AG10803 (cell line): ENCODE data around the gene NARF.
"Not testable (repeated sequence)": the region's sequence is repeated elsewhere in the genome, so short reads cannot be mapped to it uniquely, and the experiment has no call there.

Experiments
- DNase-seq: peaks from one replicate; pipeline ENCODE4 v3.0.0; 2010; ENCODE audit warnings: low read depth
- H3K4me3 ChIP-seq: 2 replicates; pipeline ENCODE4 v1.5.1; 2011; ENCODE audit warnings: mild to moderate bottlenecking, low read length, control low read depth
- CTCF ChIP-seq: conservative IDR thresholded peaks from 2 replicates; pipeline ENCODE4 v1.5.1; 2011; ENCODE audit warnings: mild to moderate bottlenecking, low read length, control low read depth, inconsistent platforms

NARF gene

GRCh38 chr17:82505296-82505695 is 46.8 kb downstream of the NARF start:
- no peak overlapping the region for H3K4me3 ChIP-seq
- TF ChIP-seq CTCF: no peak
- no peak for DNase-seq

GRCh38 chr17:82506402-82506801 is 47.9 kb downstream of the NARF start:
- not testable (repeated sequence) for H3K4me3 ChIP-seq, DNase-seq

- TF ChIP-seq CTCF: no peak
- H3K4me3 ChIP-seq: no peak overlapping the region
- DNase-seq: no peak
Observed at GRCh38 chr17:82507631-82508175, 49.2 kb downstream of the NARF start.

GRCh38 chr17:82511642-82512041 is 53.1 kb downstream of the NARF start:
- not testable (repeated sequence) for H3K4me3 ChIP-seq, DNase-seq

- H3K4me3 ChIP-seq, DNase-seq: not testable (repeated sequence)
Observed at GRCh38 chr17:82513864-82514263, 55.3 kb downstream of the NARF start.

- no peak overlapping the region for H3K4me3 ChIP-seq
- peak; percentile 60 for DNase-seq
- TF ChIP-seq CTCF: no peak
Observed at GRCh38 chr17:82517230-82517865, 58.8 kb downstream of the NARF start.

- no peak for TF ChIP-seq CTCF
- DNase-seq: peak; percentile 97
- peak within 1 kb of the TSS; percentile 72 for H3K4me3 ChIP-seq
Observed at GRCh38 chr17:82518826-82519810, 60.6 kb downstream of the NARF start, which contains the start of gene FOXK2. TSS of gene FOXK2 (plus strand) at chr17:82519732. CDS start at chr17:82519889, 157 bp downstream.

GRCh38 chr17:82519971-82520903 is 61.7 kb downstream of the NARF start:
- H3K4me3 ChIP-seq: peak overlapping the region; percentile 72
- no peak for DNase-seq
- TF ChIP-seq CTCF: no peak
